Measurements from ENCODE around the gene NKAIN1.
"Not testable (repeated sequence)": the region's sequence is repeated elsewhere in the genome, so short reads cannot be mapped to it uniquely, and the experiment has no call there.

Gene NKAIN1

DNA sequence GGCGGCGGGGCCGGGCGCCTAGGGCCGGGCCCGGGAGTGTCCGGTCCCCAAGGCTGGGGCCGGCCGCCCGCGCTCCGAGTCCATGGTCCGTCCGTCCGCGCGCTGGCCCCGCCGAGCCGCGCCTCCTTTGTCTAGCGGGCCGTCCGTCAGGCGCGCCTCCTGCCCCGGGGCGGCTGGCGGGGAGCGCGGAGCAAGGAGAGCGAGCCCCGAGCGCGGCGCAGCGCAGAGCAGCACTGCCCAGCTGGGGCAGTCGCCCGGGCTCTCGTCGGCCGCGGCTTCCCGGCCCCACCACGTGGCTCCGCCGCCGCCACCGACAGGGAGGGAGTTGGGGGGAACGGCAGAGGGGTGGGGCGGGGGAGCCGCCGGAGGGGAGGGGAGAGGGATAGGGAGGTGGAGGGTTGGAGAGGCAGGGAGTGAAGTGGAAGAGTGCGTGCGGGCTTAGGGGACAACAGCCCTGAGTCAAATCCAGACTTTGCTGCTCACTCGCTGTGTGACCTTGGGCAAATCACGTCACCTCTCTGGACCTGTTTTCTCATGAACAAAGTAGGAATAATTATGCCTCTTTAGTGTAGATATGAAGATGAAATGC lies at the start of gene NKAIN1:
TSS of gene NKAIN1 (minus strand) at position 235 of the 589 bp plus-strand sequence. CDS start 340 bp downstream, outside the sequence.
- DNase-seq (ENCODE audit: low read depth): no peak

DNA sequence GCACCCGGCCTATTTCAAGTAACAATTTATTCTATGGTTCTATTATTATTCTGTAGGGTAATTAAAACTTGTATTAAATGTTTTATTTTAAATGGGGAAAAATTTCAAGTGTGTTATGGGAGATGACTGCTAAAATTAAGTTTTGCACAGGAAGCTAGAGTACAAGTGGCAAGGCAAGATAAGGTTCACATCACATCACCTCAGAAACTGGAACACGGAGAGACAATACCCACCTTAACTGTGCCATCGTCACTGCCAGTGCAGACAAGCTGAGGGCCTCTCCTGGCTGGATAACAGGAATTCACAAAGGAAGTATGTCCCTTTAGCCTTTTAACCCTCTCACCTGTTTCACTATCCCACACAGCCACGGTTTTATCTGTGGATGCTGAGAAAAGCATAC lies 49.3 kb upstream of the NKAIN1 start:
- DNase-seq (ENCODE audit: low read depth): no peak

DNA sequence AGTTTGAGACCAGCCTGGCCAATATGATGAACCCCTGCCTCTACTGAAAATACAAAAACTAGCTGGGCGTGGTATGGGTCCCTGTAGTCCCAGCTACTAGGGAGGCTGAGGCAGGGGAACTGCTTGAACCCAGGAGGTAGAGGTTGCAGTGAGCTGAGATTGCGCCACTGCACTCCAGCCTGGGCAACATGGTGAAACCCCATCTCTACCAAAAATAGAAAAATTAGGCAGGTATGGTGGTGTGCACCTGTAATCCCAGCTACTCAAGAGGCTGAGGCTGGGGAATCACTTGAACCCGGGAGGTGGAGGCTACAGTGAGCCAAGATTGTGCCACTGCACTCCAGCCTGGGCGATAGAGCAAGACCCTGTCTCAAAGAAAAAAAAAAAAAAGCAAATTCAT lies 48.1 kb upstream of the NKAIN1 start:
- DNase-seq (ENCODE audit: low read depth): not testable (repeated sequence)

DNA sequence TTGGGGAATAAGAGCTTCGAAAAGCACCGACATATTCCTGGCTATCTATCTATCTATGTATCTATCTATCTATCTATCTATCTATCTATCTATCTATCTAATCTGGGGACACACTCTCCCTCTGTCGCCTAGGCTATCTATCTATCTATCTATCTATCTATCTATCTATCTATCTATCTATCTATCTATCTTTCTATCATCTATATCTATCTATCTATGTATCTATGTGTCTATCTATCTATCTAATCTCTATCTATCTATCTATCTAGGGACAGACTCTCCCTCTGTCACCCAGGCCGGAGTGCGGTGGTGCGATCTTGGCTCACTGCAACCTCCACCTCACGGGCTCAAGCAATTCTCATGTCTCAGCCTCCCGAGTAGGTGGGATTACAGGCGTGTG lies 42.7 kb upstream of the NKAIN1 start:
- DNase-seq (ENCODE audit: low read depth): not testable (repeated sequence)

DNA sequence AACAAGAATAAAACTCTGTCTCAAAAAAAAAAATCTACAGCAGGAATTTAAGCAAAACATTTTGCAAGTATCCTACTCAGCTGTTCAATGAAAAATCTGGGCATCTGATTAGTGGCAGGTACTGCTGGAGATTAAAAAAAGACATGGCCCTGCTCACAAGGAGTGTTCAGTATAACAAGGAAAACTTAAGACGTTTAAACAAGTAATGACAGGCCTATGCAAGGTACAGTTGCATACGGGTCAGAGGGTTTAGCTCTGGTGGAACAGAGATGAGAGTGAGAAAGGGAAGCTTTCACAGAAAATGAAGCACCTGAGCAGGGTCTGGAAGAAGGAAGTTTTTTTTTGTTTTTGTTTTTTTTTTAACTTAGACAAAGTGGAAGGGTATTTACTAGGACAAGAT lies 33.9 kb upstream of the NKAIN1 start:
- no peak for DNase-seq (ENCODE audit: low read depth)

DNA sequence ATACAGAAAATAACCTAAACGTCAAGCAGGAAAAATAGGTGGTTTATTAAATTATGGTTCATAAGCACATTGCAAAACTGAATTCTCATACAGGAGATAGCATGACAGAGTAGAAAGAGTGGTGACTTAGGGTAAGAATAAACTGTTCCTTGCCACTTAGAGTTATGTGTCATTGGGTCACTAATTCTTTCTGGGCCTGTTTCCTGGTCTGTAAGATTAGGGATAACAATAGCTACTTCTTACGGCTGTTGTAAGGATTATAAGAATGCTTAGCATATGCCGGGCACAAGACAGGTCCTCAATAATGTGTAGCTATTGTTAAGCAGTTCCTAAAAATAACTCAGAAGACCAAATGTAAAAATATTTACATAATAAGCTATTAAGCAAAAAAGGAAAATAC lies 32.7 kb upstream of the NKAIN1 start:
- no peak for DNase-seq (ENCODE audit: low read depth)

DNA sequence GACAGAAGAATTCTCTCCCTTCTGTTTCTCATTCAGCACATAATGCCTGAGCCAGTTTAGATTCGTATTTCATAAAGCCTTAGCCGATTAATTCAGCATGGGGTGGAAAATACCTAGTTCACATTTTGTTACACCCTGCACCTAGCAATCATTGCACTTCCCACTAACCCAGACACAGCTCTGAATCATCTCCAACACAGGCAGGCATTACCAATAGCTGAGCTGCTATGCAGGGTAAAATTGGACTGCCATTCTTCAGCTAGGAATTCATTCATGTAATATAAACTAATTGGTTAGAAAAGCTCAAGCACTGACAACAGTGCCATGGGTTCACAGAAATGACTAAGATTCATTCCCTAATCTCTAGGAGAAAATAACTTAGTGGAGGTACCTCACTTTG lies 26.9 kb upstream of the NKAIN1 start:
- no peak for DNase-seq (ENCODE audit: low read depth)

DNA sequence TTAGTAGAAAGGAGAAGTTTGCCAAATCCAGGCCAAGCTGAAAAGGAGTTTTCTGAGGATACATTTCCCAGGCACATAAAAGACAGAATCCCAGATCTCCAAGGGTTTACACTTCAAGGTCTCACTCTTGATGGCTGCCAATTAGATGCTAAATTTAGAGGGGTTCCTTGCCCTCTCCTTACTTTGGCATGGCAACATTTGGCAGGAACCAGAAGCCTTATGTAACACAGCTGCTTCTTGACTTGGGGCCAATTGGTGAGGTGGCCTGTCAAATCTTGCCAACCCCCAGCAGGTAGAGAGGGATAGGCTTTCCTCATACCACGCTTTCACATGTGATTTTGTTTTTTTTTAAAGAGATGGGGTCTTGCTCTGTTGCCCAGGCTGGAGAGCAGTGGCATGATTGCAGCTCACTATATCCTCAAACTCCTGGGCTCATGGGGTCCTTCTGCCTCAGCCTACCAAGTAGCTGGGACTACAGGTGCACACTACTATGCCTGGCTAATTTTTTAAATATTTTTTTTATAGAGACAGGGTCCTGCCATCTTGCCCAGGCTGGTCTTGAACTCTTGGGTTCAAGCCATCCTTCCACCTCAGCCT lies 25.2 kb upstream of the NKAIN1 start:
- no peak for DNase-seq (ENCODE audit: low read depth)

DNA sequence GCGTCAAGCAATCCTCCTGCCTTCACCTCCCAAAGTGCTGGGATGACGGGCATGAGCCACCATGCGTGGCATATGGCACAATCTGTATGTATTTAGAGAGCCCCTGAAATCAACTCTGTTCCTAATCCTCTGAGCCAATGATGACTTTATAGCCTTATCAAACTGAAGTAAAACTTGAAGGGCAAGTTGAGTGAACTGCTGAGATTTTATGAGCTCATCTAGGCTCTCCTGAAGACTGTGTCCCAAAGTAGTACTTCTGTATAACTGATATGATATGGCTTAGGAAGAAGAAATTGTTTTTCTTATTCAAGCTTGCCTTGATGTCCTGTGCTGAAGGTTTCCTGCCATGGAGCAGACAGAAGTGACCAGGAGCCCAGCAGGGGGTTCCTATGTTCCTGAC lies 23.7 kb upstream of the NKAIN1 start:
- DNase-seq (ENCODE audit: low read depth): no peak

DNA sequence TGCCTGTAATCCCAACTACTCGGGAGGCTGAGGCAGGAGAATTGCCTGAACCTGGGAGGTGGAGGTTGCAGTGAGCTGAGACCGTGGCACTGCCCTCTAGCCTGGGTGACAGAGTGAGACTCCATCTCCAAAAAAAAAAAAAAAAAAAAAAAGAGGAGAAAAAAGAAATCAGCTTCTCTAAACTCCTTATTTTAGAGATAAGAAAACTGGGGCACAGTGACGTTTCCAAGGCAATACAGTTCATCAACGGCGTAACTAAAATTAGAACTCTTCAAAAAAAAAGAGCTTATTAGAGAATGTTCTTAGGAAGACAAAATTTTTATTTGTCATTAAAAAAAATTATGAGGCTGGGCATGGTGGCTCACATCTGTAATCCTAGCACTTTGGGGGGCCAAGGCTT lies 22.7 kb upstream of the NKAIN1 start:
- DNase-seq (ENCODE audit: low read depth): not testable (repeated sequence)

DNA sequence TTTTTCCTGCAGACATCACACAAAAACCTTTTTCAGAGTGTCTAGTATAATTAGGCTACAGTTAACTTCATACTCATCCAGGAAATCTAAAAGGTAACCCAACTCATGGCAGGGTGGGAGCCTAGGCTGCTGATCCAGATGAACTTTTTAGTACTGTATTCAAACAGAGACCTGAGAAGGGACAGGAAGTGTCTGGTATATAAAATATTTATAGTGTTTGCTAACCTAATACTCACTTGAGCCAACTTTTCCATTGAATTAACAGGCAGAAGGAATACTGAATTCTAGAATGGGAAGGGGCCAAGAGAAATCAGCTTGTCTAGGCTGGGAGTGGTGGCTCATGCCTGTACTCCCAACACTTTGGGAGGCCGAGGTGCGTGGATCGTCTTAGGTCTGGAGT lies 22.2 kb upstream of the NKAIN1 start:
- DNase-seq (ENCODE audit: low read depth): no peak

DNA sequence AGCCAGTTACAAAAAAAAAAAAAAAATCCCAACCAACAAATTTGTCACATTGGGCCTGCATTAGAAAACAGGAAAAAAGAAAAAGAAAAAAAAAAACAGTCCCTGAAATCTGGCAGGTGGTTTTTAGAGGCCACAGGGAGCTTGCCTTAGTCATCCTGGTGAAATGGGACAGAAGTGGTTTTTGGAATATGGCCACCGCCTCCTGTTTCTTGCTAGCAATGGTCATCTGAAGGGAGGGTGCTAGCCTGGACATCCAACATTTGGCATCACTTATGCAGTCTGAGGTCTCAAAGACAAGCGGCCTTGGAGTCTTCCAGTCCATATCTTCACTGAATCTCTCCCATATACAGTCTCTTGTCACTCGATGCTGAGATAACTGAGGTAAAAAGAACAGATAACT lies 20.1 kb upstream of the NKAIN1 start:
- no peak for DNase-seq (ENCODE audit: low read depth)

DNA sequence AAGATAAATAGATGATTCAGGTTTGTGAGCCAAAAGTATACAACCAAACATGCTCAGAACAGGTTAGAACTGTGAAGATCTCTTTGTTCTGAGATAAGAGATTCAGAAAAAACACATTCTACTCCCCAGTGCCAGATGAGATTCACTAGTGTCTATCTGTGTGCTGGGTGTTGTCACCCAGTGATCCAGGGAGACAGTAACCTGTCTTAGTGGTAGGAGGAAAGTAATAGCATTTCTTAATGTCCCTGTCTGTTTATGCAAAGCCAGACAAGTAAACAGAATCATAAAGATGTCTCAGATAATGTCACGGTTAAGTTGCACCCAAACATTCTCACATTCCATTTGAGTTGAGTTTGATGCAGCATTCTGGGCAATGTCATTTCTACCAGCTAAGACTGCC lies 18.9 kb upstream of the NKAIN1 start:
- no peak for DNase-seq (ENCODE audit: low read depth)

DNA sequence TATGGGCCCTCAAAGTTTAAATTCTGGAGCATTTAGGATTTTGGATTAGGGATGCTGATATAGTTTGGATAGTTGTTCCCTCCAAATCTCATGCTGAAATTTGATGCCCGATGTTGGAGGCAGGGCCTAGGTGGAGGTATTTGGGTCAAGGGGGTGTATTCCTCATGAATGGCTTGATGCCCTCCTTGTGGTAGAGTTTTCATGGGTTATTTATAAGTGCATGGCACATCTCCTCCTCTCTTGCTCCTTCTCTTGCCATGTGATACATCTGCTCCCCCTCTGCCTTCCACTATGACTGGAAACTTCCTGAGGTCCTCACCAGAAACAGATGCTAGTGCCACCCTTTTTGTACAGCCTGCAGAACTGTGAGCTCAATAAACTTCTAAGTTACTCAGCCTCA lies 17.5 kb upstream of the NKAIN1 start:
- no peak for DNase-seq (ENCODE audit: low read depth)

DNA sequence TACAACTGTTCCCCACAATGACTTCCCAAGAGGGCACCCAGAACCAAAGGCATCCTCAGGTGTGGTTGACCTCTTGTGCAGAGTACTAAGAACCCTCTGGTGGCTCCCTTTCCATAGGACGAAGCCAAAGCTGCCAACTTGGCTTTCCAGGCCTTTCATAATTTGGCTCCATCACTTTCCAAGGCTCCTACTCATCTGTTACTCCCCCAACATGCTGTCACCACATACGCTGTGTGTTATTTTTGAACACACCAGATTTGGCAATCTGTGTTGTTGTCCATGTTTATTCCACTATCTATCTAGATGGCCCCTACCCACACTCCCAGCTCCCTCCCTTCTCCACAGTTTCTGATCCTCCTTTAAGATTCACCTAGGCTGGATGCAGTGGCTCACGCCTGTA lies 10.2 kb upstream of the NKAIN1 start:
- no peak for DNase-seq (ENCODE audit: low read depth)

DNA sequence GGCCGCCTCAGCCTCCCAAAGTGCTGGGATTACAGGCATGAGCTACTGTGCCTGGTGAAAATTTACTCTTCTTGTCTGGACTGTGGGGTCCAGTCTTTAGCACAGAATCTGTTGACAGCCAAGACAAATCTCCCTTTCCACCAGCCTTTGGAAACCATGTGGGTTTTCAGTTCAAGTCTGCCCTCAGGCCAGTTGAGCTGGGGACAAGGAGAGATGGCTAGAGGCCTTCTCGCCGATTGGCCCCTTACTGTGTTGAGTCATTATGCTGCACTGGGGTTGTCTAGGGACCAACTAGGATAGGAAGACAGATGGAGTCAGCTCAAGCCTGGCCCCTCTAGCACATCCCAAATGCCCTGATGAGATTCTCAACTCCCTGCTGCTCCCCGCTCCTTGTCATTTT lies 8.6 kb upstream of the NKAIN1 start:
- DNase-seq (ENCODE audit: low read depth): no peak

DNA sequence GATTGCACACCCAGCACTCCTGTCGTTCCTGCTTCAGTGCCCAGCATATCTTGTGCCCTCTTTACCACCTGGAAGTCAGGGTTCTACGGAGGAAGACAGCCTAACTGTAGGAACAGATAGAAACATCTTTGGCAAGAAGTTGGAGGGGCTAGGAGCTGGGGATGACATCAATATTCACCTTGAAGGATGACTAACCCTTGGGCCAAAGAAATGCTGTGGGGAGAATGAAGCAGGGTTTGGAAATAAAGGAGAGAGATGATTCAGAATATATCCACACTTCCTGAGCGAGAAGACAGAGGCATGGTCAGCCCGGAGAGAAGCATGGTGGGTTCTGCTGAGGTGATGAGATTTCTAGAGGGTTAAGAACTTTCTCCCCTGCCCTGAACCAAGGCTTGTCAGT lies 4.6 kb upstream of the NKAIN1 start:
- no peak for DNase-seq (ENCODE audit: low read depth)

DNA sequence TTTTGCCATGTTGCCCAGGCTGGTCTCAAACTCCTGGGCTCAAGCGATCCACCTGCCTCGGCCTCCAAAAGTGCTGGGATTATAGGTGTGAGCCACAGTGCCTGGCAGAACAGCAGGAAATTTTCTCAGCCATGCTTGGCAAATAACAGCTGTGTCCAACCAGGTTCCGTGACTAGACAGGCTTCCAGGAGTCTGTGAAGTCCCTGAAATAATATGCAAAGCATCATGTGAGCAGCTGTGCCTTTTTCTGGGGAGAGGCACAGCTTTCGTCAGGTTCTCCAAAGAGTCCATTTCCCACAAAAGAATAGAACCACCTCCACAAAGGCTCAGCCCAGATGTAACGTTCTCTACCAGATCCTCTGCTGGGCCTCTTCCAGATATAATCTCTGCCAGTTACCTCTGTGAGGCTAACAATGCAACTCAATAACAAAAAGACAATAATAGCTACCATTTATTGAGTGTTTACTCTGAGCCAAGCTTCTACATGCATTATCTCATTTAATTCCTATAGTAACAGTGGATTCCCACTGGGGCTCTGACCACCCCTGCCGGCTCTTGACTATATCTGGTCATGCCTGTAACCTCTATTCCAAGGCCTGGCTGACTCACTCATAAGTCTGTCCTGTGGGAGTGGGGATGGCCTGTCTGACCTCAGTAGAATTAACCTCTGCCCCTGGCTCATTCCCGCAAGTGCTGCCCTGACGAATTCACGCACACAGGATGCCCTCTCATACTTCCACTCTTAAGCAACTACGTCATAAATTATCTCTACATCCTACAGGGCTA lies 4.0 kb upstream of the NKAIN1 start:
- no peak for DNase-seq (ENCODE audit: low read depth)

DNA sequence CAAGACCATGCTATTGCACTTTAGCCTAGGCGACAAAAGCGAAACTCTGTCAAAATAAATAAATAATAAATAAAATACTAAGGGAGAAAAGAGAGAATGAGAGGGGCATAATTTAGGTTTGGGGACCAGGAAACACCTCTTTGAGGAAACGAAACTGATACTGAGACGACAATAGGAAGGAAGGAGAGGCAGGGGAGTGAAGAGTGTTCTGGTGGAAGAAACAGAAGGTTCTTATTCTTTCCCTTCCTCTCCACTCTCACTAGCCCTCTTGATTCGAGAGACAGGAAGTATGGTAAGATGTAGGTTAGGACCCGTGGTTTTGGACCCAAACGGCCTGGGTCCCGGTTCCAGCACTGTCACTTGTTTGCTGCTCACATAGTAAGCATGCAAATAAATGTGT lies 1.6 kb upstream of the NKAIN1 start:
- no peak for DNase-seq (ENCODE audit: low read depth)

DNA sequence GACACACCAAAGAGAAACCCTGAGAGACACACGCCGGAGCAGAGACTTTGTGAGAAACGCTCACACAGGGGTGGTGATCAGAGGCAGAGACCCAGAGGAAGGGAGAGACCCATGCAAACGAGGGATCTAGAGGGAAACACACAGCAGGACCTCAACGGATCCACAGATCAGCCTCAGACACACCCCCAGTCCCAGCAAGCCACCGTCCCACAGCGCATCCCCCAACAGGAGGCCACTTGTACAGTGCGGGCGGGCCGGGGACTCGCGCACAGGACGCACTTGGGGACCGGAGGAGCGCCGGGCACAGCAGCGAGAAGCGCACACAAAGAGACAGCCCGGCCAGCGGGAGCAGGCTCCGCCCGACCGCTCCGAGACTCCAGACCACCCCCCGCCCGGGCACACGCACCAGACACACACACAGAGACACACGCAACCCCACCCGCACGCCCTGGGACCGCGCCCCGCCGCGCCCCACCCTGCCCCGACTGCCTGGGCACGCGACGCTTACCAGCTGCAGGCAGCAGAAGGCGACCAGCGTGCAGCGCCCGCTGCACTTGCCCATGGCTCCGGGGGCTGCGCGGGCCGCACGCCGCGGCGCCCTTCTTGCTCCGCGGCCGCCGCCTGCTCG lies 587 bp downstream of the NKAIN1 start:
- no peak for DNase-seq (ENCODE audit: low read depth)

DNA sequence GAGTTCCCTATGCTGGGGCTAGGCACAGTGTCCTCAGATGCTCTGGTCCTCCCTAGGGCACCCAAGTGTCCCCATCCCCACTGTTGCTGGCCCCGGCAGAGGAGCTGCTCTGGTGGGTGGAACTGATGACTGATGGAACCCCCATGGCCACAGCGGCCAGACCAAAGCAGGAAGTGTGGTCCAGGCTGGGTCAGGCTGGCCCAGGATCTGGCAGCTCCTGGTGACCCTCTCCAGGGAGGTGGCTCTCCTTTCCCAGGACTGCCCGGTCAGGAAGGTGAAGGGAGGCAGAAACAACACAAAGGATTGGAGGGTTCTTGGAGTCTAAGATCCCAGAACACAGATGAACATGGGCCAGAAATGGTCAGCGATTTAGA lies 1.1 kb downstream of the NKAIN1 start:
- DNase-seq (ENCODE audit: low read depth): no peak

DNA sequence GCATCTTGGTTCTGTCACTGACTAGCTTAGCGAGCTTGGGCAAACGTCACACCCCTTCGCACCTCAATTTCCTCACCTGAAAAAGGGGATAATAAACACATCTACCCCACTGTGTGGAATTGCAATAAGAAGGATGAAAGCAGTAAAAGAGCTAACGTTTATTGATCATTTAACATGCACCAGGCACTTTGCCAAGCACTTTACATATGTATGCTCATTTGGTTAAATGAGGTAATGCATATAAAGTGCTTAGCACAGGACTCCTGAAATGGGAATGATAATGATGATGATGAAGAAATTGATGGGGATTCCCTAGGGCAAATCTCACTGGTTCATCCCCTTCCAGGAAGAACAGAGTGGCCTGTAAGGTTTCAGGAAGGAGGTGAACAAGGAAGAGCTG lies 4.8 kb downstream of the NKAIN1 start:
- no peak for DNase-seq (ENCODE audit: low read depth)

DNA sequence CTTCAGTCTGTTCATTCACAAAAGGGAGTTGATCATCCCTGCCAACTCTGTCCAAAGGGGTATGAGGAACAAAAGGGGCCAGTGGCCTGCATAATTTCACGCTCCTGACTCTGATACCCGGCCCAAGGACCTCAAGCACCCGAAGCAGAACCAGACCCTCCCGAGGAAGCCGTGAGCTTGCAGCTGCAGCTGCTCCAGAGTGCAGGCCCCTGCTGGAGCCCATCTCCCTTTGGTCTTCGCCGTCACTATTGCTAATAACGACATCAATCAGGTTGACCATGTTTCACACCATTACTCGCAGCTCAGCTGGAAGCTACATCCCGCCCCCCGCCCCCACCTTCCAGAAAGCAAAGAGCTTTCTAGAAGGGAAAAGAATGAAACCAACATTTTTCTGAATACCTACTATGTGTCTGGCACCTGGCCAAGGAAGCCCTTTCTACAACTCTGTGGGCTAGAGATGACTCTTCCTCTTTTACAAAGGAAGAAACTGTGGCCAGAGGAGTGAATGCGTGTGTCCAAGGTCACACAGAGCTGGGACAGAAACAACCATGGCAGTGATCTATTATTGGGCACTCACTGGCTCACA lies 5.5 kb downstream of the NKAIN1 start:
- no peak for DNase-seq (ENCODE audit: low read depth)

Measured in stimulated activated CD8-positive, alpha-beta memory T cell treated with anti-CD3 and anti-CD28 coated beads, Interleukin-12 subunit alpha, Interleukin-12 subunit beta, amount 100 ng/mL, for 1 hour (primary cell).